DMS 273 (cell line): ENCODE data around the gene RASGRP1.

Experiments
- DNase-seq: peaks from one replicate; lab custom pipeline; 2025; ENCODE audit not compliant: unreplicated experiment; lab: John Stamatoyannopoulos, UW

The RASGRP1 gene

GRCh38 chr15:38576261-38576660 is 11.6 kb upstream of the RASGRP1 start:
- DNase-seq = no peak

GRCh38 chr15:38565287-38565670 is 665 bp upstream of the RASGRP1 start:
- no peak for DNase-seq

- DNase-seq = peak; percentile 75
Observed at GRCh38 chr15:38563723-38564519, 693 bp downstream of the RASGRP1 start.

GRCh38 chr15:38562278-38562677 is 2.3 kb downstream of the RASGRP1 start:
- DNase-seq = no peak

- DNase-seq = no peak
Observed at GRCh38 chr15:38560456-38560926, 4.1 kb downstream of the RASGRP1 start.

GRCh38 chr15:38559636-38560307 is 4.8 kb downstream of the RASGRP1 start:
- DNase-seq = peak; percentile 29

- DNase-seq = no peak
Observed at GRCh38 chr15:38559131-38559530, 5.5 kb downstream of the RASGRP1 start.

GRCh38 chr15:38558372-38559059 is 6.1 kb downstream of the RASGRP1 start:
- no peak for DNase-seq

GRCh38 chr15:38557921-38558320 is 6.7 kb downstream of the RASGRP1 start:
- no peak for DNase-seq

- DNase-seq = peak; percentile 75
Observed at GRCh38 chr15:38555686-38556334, 8.8 kb downstream of the RASGRP1 start.

- no peak for DNase-seq
Observed at GRCh38 chr15:38554354-38554753, 10.3 kb downstream of the RASGRP1 start.

GRCh38 chr15:38553071-38553470 is 11.5 kb downstream of the RASGRP1 start:
- peak; percentile 27 for DNase-seq

- DNase-seq = no peak
Observed at GRCh38 chr15:38551720-38552648, 12.6 kb downstream of the RASGRP1 start.

- DNase-seq = no peak
Observed at GRCh38 chr15:38549222-38549621, 15.4 kb downstream of the RASGRP1 start.

- DNase-seq = no peak
Observed at GRCh38 chr15:38547255-38547997, 17.2 kb downstream of the RASGRP1 start.

GRCh38 chr15:38545179-38545578 is 19.4 kb downstream of the RASGRP1 start:
- DNase-seq = no peak

GRCh38 chr15:38541026-38541425 is 23.6 kb downstream of the RASGRP1 start:
- DNase-seq = no peak

GRCh38 chr15:38540510-38540909 is 24.1 kb downstream of the RASGRP1 start:
- no peak for DNase-seq

- no peak for DNase-seq
Observed at GRCh38 chr15:38539008-38539343, 25.6 kb downstream of the RASGRP1 start.
